GM12873 (cell line): ENCODE results near the gene EYA2.

ENCODE experiments used
- TF ChIP-seq, protein P1 (sequence below): IDR thresholded peaks from 2 replicates; pipeline ENCODE4 v1.5.1; 2012; ENCODE audit warnings: low read depth, mild to moderate bottlenecking, moderate library complexity, low read length, control low read depth; ENCODE audit not compliant: insufficient read depth; ENCODE audit errors: missing control alignments

The EYA2 gene

DNA sequence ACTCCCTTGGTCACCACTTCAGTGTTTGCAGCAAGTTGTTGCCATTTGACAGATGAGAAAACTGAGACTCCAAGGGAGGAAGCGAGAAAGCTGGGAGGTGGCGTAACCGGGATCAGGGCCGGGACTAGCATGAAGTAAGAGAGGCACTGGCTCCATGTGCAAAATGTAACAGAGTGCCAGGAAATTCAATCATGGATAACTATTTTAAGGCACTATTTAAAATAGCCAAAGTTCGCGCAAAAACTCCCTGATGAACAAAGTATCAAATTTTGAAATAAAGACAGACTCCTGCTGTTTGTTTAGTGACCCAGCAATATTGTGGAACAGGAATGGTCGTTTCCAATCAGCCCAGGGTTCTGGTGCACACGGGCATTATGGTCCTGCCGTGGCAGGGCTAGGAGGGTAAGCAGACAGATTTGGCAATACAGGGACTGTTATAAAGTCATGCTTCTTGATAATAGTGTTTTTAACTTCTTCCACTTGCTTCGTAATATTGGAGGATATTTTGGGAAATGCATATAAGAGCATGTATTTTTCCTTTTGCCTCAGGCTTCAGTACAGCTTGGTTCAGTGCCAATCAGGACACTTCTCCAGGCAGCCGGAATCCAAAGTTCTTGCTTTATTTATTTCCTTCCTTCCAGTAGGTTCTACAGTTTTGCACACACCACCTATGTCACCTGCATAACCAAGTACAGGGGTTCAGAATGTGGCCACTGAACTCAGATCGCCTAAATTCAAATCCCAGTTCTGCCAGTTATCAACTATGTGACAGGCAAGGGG is 141.6 kb downstream of the EYA2 start:
- TF ChIP-seq, protein P1, sequence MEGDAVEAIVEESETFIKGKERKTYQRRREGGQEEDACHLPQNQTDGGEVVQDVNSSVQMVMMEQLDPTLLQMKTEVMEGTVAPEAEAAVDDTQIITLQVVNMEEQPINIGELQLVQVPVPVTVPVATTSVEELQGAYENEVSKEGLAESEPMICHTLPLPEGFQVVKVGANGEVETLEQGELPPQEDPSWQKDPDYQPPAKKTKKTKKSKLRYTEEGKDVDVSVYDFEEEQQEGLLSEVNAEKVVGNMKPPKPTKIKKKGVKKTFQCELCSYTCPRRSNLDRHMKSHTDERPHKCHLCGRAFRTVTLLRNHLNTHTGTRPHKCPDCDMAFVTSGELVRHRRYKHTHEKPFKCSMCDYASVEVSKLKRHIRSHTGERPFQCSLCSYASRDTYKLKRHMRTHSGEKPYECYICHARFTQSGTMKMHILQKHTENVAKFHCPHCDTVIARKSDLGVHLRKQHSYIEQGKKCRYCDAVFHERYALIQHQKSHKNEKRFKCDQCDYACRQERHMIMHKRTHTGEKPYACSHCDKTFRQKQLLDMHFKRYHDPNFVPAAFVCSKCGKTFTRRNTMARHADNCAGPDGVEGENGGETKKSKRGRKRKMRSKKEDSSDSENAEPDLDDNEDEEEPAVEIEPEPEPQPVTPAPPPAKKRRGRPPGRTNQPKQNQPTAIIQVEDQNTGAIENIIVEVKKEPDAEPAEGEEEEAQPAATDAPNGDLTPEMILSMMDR = no peak

DNA sequence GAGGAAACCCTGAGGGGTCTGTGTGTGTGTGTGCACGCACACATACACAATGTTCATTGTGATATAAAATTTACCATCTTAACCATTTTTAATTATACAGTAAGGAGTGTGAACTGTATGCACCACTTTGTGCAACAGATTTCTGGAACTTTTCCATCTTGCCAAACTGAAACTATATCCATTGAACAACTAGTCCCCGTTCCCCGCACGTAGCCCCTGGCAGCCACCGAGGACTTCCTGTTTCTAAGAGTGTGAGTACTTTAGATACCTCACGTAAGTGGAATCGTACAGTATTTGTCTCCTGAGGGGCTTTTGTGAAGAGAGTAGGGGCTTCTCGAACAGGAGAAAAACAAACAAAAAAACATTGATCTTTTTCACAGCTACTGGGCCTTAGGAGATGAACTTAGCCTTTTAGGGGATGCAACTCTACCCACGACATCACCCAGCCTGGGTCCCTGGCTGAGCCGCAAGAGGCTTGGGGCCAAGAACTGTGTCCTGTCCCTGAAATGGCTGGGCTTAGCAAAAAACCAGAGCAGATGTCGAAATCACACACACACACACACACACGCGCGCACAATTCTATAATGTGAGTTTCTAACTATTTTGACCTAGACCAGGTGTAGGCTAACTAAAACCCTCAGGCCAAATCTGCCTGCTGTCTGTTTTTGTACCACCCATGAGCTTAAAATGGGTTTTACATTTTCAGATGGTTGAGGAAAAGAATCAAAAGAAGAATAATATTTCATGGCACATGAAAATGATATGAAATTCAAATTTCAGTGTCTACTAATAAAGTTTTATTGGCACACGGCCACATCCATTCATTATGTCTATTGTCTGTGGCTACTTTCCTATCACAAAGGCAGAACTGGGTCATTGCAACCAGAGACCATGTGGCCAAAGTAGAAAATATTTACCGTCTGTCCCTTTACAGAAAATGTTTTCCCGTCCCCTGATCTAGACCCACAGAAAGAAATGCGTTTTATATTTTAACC is 144.2 kb downstream of the EYA2 start:
- TF ChIP-seq, protein P1 = no peak

DNA sequence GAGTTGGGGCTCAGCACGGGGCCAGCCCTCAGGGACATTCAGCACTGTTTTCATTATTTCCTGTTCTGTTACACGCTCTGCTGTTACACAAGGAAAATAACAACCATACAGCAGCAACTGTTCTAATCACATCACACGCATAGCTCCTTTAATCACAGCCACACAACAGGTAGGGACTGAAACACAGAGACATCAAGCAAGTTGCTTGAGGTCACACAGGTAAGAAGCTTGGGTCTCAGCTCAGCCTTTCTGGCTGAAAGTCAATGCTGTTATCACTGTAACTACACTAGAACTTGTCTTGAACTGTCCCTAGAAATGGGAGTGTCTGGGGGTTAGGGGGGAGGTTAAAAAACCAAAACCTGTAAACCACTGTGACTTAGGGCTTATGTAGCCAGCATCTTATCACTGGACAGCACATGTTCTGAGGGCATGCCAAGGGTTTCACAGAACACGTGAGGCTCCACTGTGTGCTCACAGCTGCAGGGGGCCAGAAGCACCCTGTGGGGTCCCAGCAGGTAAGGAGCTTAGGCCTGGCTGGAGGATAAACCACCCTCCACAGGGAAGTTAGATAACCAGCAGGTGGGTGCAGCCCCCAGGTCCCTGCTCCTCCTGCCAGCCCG is 146.0 kb downstream of the EYA2 start:
- TF ChIP-seq, protein P1 = no peak

DNA sequence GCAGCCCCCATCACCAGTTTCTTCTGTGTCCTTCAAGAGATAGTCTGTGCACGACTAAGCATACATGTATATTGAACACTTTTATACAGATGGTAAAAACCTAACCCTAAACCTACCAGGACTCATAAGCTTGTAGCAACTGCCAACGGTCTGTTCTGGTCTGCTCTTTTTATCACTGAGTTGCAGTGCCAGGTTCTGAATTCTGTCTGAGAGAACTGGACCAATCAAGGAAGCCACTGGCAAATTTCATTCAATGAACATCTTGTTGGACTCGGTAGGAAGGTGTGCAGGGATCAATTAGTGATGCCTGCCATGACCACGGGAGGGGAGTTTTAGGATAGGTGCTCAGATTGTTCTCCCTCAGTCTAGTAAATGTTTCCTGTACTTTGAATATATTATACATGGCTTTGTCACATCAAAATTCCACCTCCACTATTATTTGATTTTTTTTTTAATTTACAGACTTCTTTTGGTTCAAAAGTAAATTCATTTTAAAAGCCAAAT is 146.8 kb downstream of the EYA2 start:
- TF ChIP-seq, protein P1 = no peak

DNA sequence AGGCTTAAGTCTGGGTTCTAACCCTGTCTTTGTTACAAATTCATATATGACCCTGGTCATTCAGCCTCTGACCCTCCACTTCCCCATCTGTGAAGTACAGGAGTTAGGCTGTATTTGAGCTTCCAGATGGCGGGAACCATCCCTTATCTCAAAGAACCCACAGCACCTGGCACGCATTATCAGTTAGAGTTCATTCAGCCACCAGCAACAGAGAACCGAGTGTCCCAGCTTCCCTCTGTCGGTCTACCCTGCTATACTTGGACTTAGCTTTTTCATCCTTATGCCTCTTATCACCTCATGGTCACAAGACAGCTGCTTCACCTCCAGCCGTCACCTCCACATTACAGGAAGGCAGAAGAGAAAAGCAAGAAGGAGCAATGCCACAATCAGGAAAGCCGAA is 147.8 kb downstream of the EYA2 start:
- TF ChIP-seq, protein P1 = no peak

DNA sequence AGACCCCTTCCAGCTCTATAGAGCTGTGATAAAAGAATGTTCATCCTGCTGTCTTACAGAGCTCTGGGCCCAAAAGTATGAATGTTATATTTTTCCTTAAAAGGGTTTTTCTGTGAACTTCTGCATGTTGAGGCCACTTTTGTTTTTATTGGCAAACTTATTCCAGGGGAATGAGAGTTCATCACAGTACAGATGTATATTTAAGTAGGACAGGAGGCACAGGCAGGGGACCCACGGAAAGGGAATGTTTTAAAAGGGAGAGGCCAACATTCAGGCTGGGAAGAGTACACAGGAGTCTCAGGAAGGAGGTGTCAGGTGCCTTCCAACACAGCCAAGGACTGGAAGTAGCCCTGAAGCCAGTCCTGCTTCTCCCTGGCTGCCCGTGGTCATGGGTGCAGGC is 148.4 kb downstream of the EYA2 start:
- TF ChIP-seq, protein P1 = no peak
